ENCODE data around the gene FREM2. TPM values are rescaled to one million over a fixed set of nuclear protein-coding genes. Genes with fewer than 3 reads are reported as not detected.

FREM2 gene
- total RNA-seq, 1 experiment from 2014 or later = 0.05 TPM

DNA sequence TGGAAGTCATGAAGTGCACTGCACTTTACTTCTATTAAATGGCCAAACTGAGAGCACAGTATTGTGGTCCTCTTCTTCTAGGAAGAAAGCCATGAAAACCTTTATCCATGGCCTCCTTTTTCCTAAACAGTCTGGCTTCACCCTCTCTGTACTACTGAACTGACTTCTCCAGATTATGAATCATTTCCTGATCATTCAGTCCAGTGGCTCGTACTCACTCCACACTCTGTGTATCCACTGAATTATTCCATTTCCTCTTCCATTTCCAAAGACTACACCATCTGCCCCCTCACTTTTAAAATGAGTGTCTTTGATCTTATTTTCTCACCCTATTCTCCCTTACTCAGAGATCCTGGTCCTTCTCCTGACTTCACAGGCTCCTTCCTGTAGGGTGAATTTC is 29.7 kb upstream of the FREM2 start:
- TF ChIP-seq YY1 (IDR thresholded peaks at IDR 0.05; ENCODE audit: extremely low read depth, insufficient replicate concordance, low read depth, low read length) (no peak), ZNF274 (IDR thresholded peaks at IDR 0.05; ENCODE audit: low read depth, low read length) (no peak), ZFX (IDR thresholded peaks at IDR 0.05) (no peak), SIN3A (IDR thresholded peaks at IDR 0.05; ENCODE audit: low read depth) (no peak), JUND (IDR thresholded peaks at IDR 0.05) (no peak)
- 0 out of 4 replicates have a peak, but pooled peaks cover 0 to 3% of the 10 kb centered on the region in 2 experiments for H3K9me3 ChIP-seq (ENCODE audit: control insufficient read depth in 1 of 2, insufficient read depth in 1 of 2, low read depth in 1 of 2, low read length in 2 of 2)
- H2AFZ ChIP-seq (ENCODE audit: low read depth, low read length, poor library complexity, severe bottlenecking) = no peak overlapping the region
- H3K4me1 ChIP-seq (ENCODE audit: control insufficient read depth in 1 of 2, insufficient read depth in 2 of 2, low read length in 2 of 2) = no peaks in the 10 kb centered on the region
- H3K9ac ChIP-seq (ENCODE audit: low read length) = no peak overlapping the region
- H3K4me3 ChIP-seq (replicated peaks in 1 of 2; ENCODE audit: low read depth in 1 of 2, low read length in 2 of 2) = no peak overlapping the region
- H3K9me2 ChIP-seq (ENCODE audit: insufficient read depth) = no peaks in the 10 kb centered on the region
- POLR2A ChIA-PET = no interaction called here
- H3K36me3 ChIP-seq (ENCODE audit: control insufficient read depth in 1 of 2, insufficient read depth in 2 of 2, low read length in 2 of 2) = no peaks in the 10 kb centered on the region
- CTCF ChIA-PET = no interaction called here
- ATAC-seq = no peak
- H3K79me2 ChIP-seq (ENCODE audit: insufficient read depth, low read length) = no peaks in the 10 kb centered on the region
- intact Hi-C loops (cut with micrococcal nuclease) = no loop called here
- no peak overlapping the region for H3K27ac ChIP-seq (ENCODE audit: low read depth, low read length)
- DNase-seq (ENCODE audit: low read depth, low spot score) = no peak
- no peak overlapping the region for H3K4me2 ChIP-seq (ENCODE audit: low read length)
- BruUV-seq (replicated peaks) = no TSS peak
- H3K27me3 ChIP-seq (ENCODE audit: insufficient read depth, low read length) = no peaks in the 10 kb centered on the region
- no peaks in the 10 kb centered on the region for H4K20me1 ChIP-seq (ENCODE audit: insufficient read depth)
- RAD21 ChIA-PET (ENCODE audit: low non-redundant PET in 1 of 2, low total read pairs in 2 of 2, uncharacterized antibody in 2 of 2, unreplicated experiment in 2 of 2) = no interaction called here

DNA sequence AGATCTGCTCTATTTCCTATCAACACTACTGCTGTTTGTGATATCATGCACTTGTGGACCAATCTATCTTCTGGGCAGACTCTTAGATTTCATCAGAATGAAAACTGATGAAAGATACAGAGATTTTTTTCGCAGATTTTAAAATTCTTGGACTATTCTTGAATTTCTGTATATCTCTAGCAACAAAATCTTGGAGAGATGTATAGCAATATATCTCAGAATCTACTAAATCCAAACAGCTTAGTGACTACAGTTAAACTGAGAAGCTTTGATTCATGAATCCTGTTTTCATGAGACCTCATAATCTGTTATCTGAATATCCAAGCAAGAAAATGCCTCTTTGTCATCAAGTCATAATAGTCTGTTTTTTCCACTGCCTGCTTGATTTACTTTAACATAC is 28.0 kb upstream of the FREM2 start:
- Histone ChIP-seq H3K4me2 (ENCODE audit: low read length) (no peak overlapping the region), H3K9ac (ENCODE audit: low read length) (no peak overlapping the region), H3K9me2 (ENCODE audit: insufficient read depth) (no peaks in the 10 kb centered on the region), H3K36me3 (ENCODE audit: control insufficient read depth in 1 of 2, insufficient read depth in 2 of 2, low read length in 2 of 2) (no peaks in the 10 kb centered on the region), H3K4me1 (ENCODE audit: control insufficient read depth in 1 of 2, insufficient read depth in 2 of 2, low read length in 2 of 2) (no peaks in the 10 kb centered on the region), H3K27ac (ENCODE audit: low read depth, low read length) (no peak overlapping the region), H3K9me3 (ENCODE audit: control insufficient read depth in 1 of 2, insufficient read depth in 1 of 2, low read depth in 1 of 2, low read length in 2 of 2) (no peaks in the 10 kb centered on the region), H3K79me2 (ENCODE audit: insufficient read depth, low read length) (no peaks in the 10 kb centered on the region), H4K20me1 (ENCODE audit: insufficient read depth) (no peaks in the 10 kb centered on the region), H3K27me3 (ENCODE audit: insufficient read depth, low read length) (no peaks in the 10 kb centered on the region), H2AFZ (ENCODE audit: low read depth, low read length, poor library complexity, severe bottlenecking) (no peak overlapping the region), H3K4me3 (replicated peaks in 1 of 2; ENCODE audit: low read depth in 1 of 2, low read length in 2 of 2) (no peak overlapping the region)
- ATAC-seq = no peak
- POLR2A ChIA-PET = no interaction called here
- intact Hi-C loops (cut with micrococcal nuclease) = no loop called here
- CTCF ChIA-PET = no interaction called here
- no peak for DNase-seq (ENCODE audit: low read depth, low spot score)
- RAD21 ChIA-PET (ENCODE audit: low non-redundant PET in 1 of 2, low total read pairs in 2 of 2, uncharacterized antibody in 2 of 2, unreplicated experiment in 2 of 2) = no interaction called here
- TF ChIP-seq POLR2A (IDR thresholded peaks at IDR 0.05; ENCODE audit: borderline replicate concordance, extremely low read depth, insufficient read depth, insufficient read length) = no peak
- no peak for TF ChIP-seq FOSL1 (IDR thresholded peaks at IDR 0.05; ENCODE audit: low read depth)
- no peak for TF ChIP-seq EZH2phosphoT487 (IDR thresholded peaks at IDR 0.05; ENCODE audit: borderline replicate concordance)
- no peak for TF ChIP-seq JUND (IDR thresholded peaks at IDR 0.05)
- no peak for TF ChIP-seq SRF (IDR thresholded peaks at IDR 0.05; ENCODE audit: low read depth)
- no peak for TF ChIP-seq TCF7L2 (IDR thresholded peaks at IDR 0.05; ENCODE audit: borderline replicate concordance, extremely low read depth, insufficient read depth, insufficient read length)
- no peak for TF ChIP-seq REST (IDR thresholded peaks at IDR 0.05; ENCODE audit: low read depth)
- no peak for TF ChIP-seq MAX (IDR thresholded peaks at IDR 0.05)
- no peak for TF ChIP-seq EZH2 (IDR thresholded peaks at IDR 0.05)
- BruUV-seq (replicated peaks) = no TSS peak

All from HCT116 (cell line).